BE2C (cell line): Measurements from ENCODE around the gene JHY.

ENCODE experiments used
- DNase-seq: peaks from one replicate; pipeline ENCODE4 v3.0.0-alpha.2; 2020
- H3K27me3 ChIP-seq: fragments of 250-450 bp; sonication (Bioruptor Pico); 2 replicates; pipeline ENCODE4 v1.5.1; 2020; ENCODE audit warnings: mild to moderate bottlenecking
- H3K36me3 ChIP-seq: fragments of 250-450 bp; sonication (Bioruptor Pico); 2 replicates; pipeline ENCODE4 v1.5.1; 2020; ENCODE audit warnings: mild to moderate bottlenecking
- H3K4me1 ChIP-seq: fragments of 250-450 bp; sonication (Bioruptor Pico); 2 replicates; pipeline ENCODE4 v1.5.1; 2020
- H3K4me3 ChIP-seq: 2 replicates; pipeline ENCODE4 v1.5.1; 2011; ENCODE audit warnings: low read depth, low read length
- H3K9me3 ChIP-seq: fragments of 250-450 bp; sonication (Bioruptor Pico); 2 replicates; pipeline ENCODE4 v1.5.1; 2020
- CTCF ChIP-seq: IDR thresholded peaks from 2 replicates; pipeline ENCODE4 v1.5.1; 2012; ENCODE audit warnings: mild to moderate bottlenecking, low read depth, low read length

Gene JHY

GRCh38 chr11:122917311-122917710, 34.8 kb downstream of the JHY start:
- DNase-seq = no peak
- Histone ChIP-seq H3K9me3 (no peaks in the 10 kb centered on the region), H3K4me3 (no peak overlapping the region), H3K27me3 (peaks cover 62% of the 10 kb centered on the region), H3K36me3 (no peaks in the 10 kb centered on the region), H3K4me1 (no peaks in the 10 kb centered on the region)
- no peak for TF ChIP-seq CTCF

GRCh38 chr11:122918734-122919133, 36.2 kb downstream of the JHY start:
- Histone ChIP-seq H3K36me3 (no peaks in the 10 kb centered on the region), H3K4me3 (no peak overlapping the region), H3K4me1 (no peaks in the 10 kb centered on the region), H3K27me3 (peaks cover 52% of the 10 kb centered on the region), H3K9me3 (no peaks in the 10 kb centered on the region)
- no peak for TF ChIP-seq CTCF
- no peak for DNase-seq

GRCh38 chr11:122920579-122920978, 38.0 kb downstream of the JHY start:
- no peaks in the 10 kb centered on the region for H3K36me3 ChIP-seq
- no peaks in the 10 kb centered on the region; the same call in 1 of the 2 replicates for H3K9me3 ChIP-seq
- H3K27me3 ChIP-seq = peaks cover 44% of the 10 kb centered on the region
- DNase-seq = no peak
- H3K4me3 ChIP-seq = no peak overlapping the region
- no peak for TF ChIP-seq CTCF
- H3K4me1 ChIP-seq = no peaks in the 10 kb centered on the region

- TF ChIP-seq CTCF = no peak
- H3K4me3 ChIP-seq = no peak overlapping the region
- H3K36me3 ChIP-seq = no peaks in the 10 kb centered on the region
- DNase-seq = no peak
- peaks cover 27% of the 10 kb centered on the region for H3K27me3 ChIP-seq
- H3K4me1 ChIP-seq = no peaks in the 10 kb centered on the region
- no peaks in the 10 kb centered on the region; the same call in 1 of the 2 replicates for H3K9me3 ChIP-seq
These were observed 40.3 kb downstream of the JHY start for GRCh38 chr11:122922893-122923292.

- H3K9me3 ChIP-seq = no peaks in the 10 kb centered on the region; the same call in 1 of the 2 replicates
- peaks cover 23% of the 10 kb centered on the region for H3K27me3 ChIP-seq
- DNase-seq = no peak
- no peaks in the 10 kb centered on the region for H3K4me1 ChIP-seq
- no peak for TF ChIP-seq CTCF
- H3K36me3 ChIP-seq = no peaks in the 10 kb centered on the region
- H3K4me3 ChIP-seq = no peak overlapping the region
These were observed 40.7 kb downstream of the JHY start for GRCh38 chr11:122923302-122923701.

GRCh38 chr11:122931510-122931909, 49.0 kb downstream of the JHY start:
- no peak for DNase-seq
- H3K36me3 ChIP-seq = no peaks in the 10 kb centered on the region
- H3K27me3 ChIP-seq = peaks cover 27% of the 10 kb centered on the region
- no peaks in the 10 kb centered on the region for H3K4me1 ChIP-seq
- H3K9me3 ChIP-seq = no peaks in the 10 kb centered on the region
- TF ChIP-seq CTCF = no peak
- H3K4me3 ChIP-seq = no peak overlapping the region
